ENCODE data around the gene SPSB3. TPM values are rescaled to one million over a fixed set of nuclear protein-coding genes. Genes with fewer than 3 reads are reported as not detected.

The SPSB3 gene
- total and polyA plus RNA-seq, 2 of the 13 experiments (the other 11 are each of a cell fraction or from before 2014, with no cell fraction given) = 13.2 to 21.9 TPM

GRCh38 chr16:1775846-1776671 lies 6.3 kb downstream of the SPSB3 start:
- no peak for TF ChIP-seq NONO (IDR thresholded peaks at IDR 0.05)
- TF ChIP-seq NONO (CRISPR knock-in tag; conservative IDR thresholded peaks at IDR 0.05) = 0 out of 2 replicates have a peak, but pooled peaks have one; percentile 1
- no peak for TF ChIP-seq ZNF496 (CRISPR knock-in tag; IDR thresholded peaks at IDR 0.05; ENCODE audit: insufficient replicate concordance)
- TF ChIP-seq AGO2 (optimal IDR thresholded peaks at IDR 0.05; ENCODE audit: low read depth, low read length) = peak; percentile 16
- H2AFZ ChIP-seq (ENCODE audit: low read length) = no peak overlapping the region
- ChIA-PET POLR2A (interaction anchor here (3.8 kb wide), 1 partner anchor 48 kb away, joined by 10 read pairs; no protein-coding TSS in a partner anchor), CTCF (ENCODE audit: low intra/inter-chr PET ratio, low total read pairs) (no interaction called here)
- no peaks in the 10 kb centered on the region for H3K9me3 ChIP-seq (ENCODE audit: low read length)
- FAIRE-seq (no peak), DNase-seq (ENCODE audit: low spot score) (no peak), ATAC-seq (no peak)
- in situ Hi-C loops (cut with HindIII; ENCODE audit: extremely low pct_ligation_motif_present, low pct_unique_long_range_greater_than_20kb) (no loop called here), intact Hi-C loops (cut with micrococcal nuclease; ENCODE audit: unreplicated experiment) (no loop called here)
- H3K27me3 ChIP-seq (ENCODE audit: control insufficient read depth in 1 of 2, insufficient read depth in 2 of 2, low read length in 2 of 2) = no peaks in the 10 kb centered on the region; a peak in 2 of 5 replicates
- no peak overlapping the region for H3K4me3 ChIP-seq (replicated peaks in 1 of 3; ENCODE audit: insufficient read depth in 1 of 3, low read depth in 2 of 3, low read length in 3 of 3)
- no TSS peak for BruUV-seq (replicated peaks)
- no peak overlapping the region for H3K27ac ChIP-seq (ENCODE audit: extremely low read length, insufficient read depth, low read length)
- H3K79me2 ChIP-seq (ENCODE audit: insufficient read depth, low read length) = peaks cover 30% of the 10 kb centered on the region
- no peak overlapping the region for H3K9ac ChIP-seq (ENCODE audit: insufficient read depth, low read depth, low read length)
- peaks cover 20% of the 10 kb centered on the region for H3K4me1 ChIP-seq (ENCODE audit: insufficient read depth, low read length)
- no peak overlapping the region for H3K4me2 ChIP-seq (ENCODE audit: low read depth, low read length)
- H4K20me1 ChIP-seq (ENCODE audit: insufficient read depth, low read length) = no peaks in the 10 kb centered on the region
- H3K36me3 ChIP-seq (replicated peaks in 1 of 2; ENCODE audit: control insufficient read depth in 1 of 2, insufficient read depth in 2 of 2, low read length in 2 of 2) = peaks cover 5 to 13% of the 10 kb centered on the region in 2 experiments; a peak in 3 of 5 replicates
- 94% methylated on average over 9 of the region's 28 CpGs for WGBS (ENCODE audit: low lambda C conversion rate)

DNA sequence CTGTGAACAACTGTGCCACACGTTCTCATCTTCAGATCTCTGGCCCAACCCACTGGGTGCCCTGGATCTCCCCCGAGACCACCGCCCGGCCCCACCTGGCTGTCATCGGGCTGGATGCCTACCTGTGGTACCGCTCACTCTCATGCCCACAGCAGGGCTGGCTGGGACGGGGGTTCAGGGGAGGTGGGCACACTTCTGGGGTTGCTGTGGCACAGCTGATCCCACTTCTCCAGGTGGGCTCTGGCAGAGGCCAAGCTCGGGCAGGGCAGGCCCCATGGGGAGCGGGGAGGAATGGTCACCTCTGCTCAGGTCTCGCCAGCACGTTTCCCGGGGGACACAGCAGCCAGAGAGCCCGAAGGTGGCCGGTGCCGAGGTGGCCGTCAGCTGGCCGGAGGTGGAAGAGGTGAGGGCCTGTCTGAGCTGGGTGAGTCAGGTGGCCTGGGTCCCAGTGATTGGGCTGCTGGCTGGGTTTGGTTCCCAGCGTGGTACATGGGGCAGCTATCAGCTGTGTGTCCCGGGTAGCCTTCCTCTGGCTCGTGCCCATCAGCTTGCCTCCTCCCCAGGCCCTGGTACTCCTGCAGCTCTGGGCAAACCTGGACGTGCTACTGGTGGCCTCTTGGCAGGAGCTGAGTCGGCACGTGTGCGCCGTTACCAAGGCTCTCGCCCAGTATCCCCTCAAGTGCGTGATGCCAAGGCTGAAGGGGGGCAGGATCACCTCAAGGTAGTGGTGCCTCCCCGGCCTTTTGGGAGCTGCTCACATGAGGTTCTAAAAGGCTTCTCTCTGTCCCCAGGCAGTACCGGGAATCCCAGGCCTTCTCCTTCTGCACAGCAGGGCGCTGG lies 7.1 kb downstream of the SPSB3 start:
- no peak for DNase-seq (ENCODE audit: low spot score)
- Histone ChIP-seq H3K4me2 (ENCODE audit: low read depth, low read length) (peak overlapping the region; percentile 91; the same call in 1 of the 2 replicates), H3K27me3 (ENCODE audit: control insufficient read depth in 1 of 2, insufficient read depth in 2 of 2, low read length in 2 of 2) (no peaks in the 10 kb centered on the region; a peak in 2 of 5 replicates), H3K4me1 (ENCODE audit: insufficient read depth, low read length) (peaks cover 12% of the 10 kb centered on the region), H3K9me3 (ENCODE audit: low read length) (no peaks in the 10 kb centered on the region), H3K79me2 (ENCODE audit: insufficient read depth, low read length) (peaks cover 30% of the 10 kb centered on the region), H4K20me1 (ENCODE audit: insufficient read depth, low read length) (no peaks in the 10 kb centered on the region), H3K9ac (ENCODE audit: insufficient read depth, low read depth, low read length) (no peak overlapping the region), H3K36me3 (replicated peaks in 1 of 2; ENCODE audit: control insufficient read depth in 1 of 2, insufficient read depth in 2 of 2, low read length in 2 of 2) (peaks cover 5 to 16% of the 10 kb centered on the region in 2 experiments; a peak in 4 of 5 replicates), H3K4me3 (replicated peaks in 1 of 3; ENCODE audit: insufficient read depth in 1 of 3, low read depth in 2 of 3, low read length in 3 of 3) (no peak overlapping the region; a peak in 1 of 6 replicates), H3K27ac (ENCODE audit: extremely low read length, insufficient read depth, low read length) (no peak overlapping the region), H2AFZ (ENCODE audit: low read length) (no peak overlapping the region)
- no TSS peak for BruUV-seq (replicated peaks)
- no peak for ATAC-seq
- TF ChIP-seq ZFP36 (IDR thresholded peaks at IDR 0.05; ENCODE audit: borderline replicate concordance, low read depth, low read length, partially characterized antibody) (no peak), RARG (CRISPR knock-in tag; IDR thresholded peaks at IDR 0.05; ENCODE audit: low read depth) (no peak), POLR2A (IDR thresholded peaks at IDR 0.05; ENCODE audit: insufficient read depth in 1 of 2, low read depth in 2 of 2, low read length in 2 of 2) (0 out of 4 replicates have a peak, but pooled peaks of 1 of the 2 experiments have one; percentile 20), RELA (CRISPR knock-in tag; IDR thresholded peaks at IDR 0.05) (no peak), ZNF781 (CRISPR knock-in tag; IDR thresholded peaks at IDR 0.05; ENCODE audit: borderline replicate concordance, not compliant biosample characterization) (no peak)
- TF ChIP-seq, protein P1, sequence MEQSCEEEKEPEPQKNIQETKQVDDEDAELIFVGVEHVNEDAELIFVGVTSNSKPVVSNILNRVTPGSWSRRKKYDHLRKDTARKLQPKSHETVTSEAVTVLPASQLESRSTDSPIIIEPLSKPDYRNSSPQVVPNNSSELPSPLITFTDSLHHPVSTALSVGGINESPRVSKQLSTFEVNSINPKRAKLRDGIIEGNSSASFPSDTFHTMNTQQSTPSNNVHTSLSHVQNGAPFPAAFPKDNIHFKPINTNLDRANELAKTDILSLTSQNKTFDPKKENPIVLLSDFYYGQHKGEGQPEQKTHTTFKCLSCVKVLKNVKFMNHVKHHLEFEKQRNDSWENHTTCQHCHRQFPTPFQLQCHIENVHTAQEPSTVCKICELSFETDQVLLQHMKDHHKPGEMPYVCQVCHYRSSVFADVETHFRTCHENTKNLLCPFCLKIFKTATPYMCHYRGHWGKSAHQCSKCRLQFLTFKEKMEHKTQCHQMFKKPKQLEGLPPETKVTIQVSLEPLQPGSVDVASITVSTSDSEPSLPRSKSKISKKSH (CRISPR knock-in tag; IDR thresholded peaks at IDR 0.05; ENCODE audit: borderline replicate concordance) = no peak
- no peak for FAIRE-seq
- POLR2A ChIA-PET = interaction anchor here (1.1 to 3.8 kb wide), 3 partner anchors 8 to 49 kb away, joined by 4 to 23 read pairs (median 10); partner anchors contain the start of genes IGFALS, NUBP2 and SPSB3
- 97% methylated on average over 24 of the region's 30 CpGs for WGBS (ENCODE audit: low lambda C conversion rate)
- intact Hi-C loops (cut with micrococcal nuclease; ENCODE audit: unreplicated experiment) (no loop called here), in situ Hi-C loops (cut with HindIII; ENCODE audit: extremely low pct_ligation_motif_present, low pct_unique_long_range_greater_than_20kb) (no loop called here)
- CTCF ChIA-PET (ENCODE audit: low intra/inter-chr PET ratio, low total read pairs) = no interaction called here

Data from HepG2 (cell line).